Activated CD4-positive, alpha-beta T cell treated with anti-CD3 and anti-CD28 coated beads, Interleukin-10, Interleukin-2, amounts not matched to agents 100 ng/mL and 50 ng/mL, durations not matched to agents 16 hours and 8 hours (primary cell): Measurements from ENCODE around the gene DIRAS1.
"Not testable (repeated sequence)": the region's sequence is repeated elsewhere in the genome, so short reads cannot be mapped to it uniquely, and the experiment has no call there.

Experiments used
- DNase-seq: peaks from one replicate; pipeline ENCODE4 v3.0.0-alpha.2; 2020

Gene DIRAS1

DNA sequence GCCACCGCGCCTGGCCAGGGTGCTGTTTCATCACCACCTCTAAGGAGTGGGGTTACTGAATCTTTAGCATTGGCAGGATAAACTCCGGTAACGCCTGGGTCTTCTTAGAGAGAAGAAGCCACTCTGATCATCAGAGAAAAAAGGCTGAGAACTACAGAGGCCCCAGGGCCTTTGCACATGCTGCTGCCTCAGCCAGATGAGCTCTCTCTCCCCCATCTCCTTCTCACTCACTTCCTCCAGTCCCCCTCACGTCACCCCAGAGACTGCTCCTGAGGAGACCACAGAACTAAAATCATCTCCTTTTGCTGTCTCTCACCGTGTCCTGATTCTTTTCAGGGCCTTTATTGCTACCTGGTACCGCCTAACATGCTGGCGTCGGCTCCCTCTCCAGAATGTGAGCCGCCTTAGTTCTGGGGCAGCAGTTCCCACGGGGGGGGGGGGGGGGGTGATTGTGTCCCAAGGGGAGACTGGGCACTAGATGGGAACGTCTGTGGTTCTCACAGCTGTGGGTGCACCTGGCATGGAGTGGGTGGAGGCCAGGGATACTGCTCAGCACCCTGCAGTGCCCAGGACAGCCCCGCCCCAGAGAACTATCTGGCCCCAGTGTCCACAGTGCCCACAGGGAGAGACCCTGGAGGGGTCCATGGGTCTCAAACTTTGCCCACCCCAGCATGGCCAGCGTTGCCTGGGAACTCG, 5.1 kb upstream of the DIRAS1 start:
- DNase-seq, result no peak

GRCh38 chr19:2724148-2724557, 3.0 kb upstream of the DIRAS1 start:
- no peak for DNase-seq

GRCh38 chr19:2723747-2724146, 2.6 kb upstream of the DIRAS1 start:
- DNase-seq, result no peak

DNA sequence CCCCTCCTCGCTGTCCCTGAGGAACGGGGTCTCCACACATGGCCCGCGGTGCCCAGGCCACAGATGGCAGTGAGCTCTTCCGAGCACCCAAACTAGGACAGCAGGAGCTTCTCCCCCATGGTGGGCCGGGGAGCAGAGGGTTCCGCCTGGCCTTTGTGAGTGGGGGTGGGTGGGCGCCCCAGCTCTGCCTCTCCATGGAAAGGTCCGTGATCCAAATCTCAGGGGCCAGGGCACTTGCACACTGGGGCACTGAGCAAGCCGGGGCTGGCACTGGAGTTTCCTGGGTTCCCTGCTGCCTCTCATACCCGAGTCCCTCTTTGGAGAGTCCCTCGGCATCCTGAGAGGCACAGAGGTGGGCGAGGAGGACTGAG, 2.2 kb upstream of the DIRAS1 start:
- DNase-seq, result no peak

DNA sequence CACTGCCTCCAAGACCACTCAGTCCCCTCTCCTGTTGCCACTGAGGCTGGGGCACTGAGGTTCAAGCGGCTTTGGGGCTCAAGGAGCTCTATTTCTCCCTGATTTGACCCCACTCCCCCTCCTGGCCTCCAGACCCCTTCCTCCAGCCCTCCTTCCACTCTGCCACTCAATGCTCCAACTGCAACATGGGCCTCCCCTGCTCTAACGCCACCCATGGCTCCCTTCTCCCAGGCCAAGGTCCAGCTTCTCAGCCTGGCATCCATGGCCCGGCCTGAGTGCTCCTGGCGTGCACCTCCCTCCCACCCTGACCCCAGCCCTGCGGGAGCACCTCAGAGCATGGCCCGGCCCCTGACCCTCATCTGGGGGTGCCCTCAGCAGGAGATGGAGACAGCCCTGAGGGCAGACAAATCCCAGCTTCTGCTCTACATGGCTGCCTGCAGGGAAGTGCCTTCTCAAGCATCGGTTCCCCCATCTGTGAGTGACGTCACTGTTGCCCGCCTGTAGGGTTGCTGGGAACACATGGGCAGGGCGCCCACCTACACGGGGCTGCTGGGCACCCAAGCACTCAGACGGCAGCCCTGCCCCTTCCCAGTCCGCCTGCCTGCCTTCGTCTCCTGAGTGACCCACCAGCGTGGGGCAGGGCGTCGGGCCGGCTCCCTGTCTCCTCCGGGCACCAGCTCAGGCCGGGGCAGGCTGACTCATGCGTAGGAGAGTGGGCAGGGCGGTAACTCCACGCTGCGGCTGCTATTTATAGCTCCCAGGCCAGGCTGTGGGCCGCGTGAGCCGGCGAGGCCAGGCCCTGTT, 1.6 kb upstream of the DIRAS1 start:
- no peak for DNase-seq

GRCh38 chr19:2721570-2722540, 683 bp upstream of the DIRAS1 start:
- no peak for DNase-seq

DNA sequence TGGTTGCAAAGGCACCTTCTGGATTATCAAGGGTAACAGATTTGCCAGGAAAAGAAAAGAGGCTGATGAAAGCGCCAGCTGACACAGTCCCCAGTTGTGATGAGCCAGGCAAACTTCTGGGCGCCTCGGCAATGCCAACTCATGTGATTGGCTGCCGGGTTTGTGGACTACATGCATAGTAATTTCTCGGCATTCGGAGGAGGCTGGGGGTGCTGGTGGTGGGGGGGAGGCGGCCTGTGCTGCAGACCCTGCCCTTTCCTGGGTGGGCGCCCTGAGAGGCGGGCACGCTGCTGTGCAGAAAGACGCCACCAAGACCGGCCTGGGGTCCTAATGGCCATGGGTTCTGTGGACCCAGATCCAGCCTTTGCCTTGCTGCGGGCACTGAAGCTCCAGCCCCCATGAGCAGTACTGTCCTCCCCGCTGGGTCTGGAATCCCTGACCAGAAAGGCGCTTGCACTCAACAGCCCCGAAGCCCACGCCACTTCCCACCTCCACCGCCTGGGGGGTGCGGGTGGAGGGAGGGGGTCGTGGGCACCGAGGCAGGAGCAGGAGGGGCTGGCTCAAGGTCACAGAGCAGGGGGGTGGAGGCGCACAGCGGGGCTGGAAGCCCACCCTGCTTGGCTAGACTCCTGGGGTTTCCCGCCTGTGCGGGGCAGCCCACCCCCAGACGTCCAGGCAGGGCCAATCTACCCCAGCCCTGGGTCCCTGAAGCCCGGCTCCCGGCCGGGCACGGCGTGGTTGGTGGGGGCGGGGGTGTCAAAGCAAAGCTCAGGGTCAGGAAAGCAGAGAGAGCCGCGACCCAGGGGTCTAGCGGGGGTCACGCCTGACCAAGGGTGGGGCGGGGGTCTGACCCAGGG, 1.0 kb downstream of the DIRAS1 start:
- no peak for DNase-seq

- DNase-seq, result no peak
Measured at GRCh38 chr19:2719232-2719735, 1.9 kb downstream of the DIRAS1 start.

DNA sequence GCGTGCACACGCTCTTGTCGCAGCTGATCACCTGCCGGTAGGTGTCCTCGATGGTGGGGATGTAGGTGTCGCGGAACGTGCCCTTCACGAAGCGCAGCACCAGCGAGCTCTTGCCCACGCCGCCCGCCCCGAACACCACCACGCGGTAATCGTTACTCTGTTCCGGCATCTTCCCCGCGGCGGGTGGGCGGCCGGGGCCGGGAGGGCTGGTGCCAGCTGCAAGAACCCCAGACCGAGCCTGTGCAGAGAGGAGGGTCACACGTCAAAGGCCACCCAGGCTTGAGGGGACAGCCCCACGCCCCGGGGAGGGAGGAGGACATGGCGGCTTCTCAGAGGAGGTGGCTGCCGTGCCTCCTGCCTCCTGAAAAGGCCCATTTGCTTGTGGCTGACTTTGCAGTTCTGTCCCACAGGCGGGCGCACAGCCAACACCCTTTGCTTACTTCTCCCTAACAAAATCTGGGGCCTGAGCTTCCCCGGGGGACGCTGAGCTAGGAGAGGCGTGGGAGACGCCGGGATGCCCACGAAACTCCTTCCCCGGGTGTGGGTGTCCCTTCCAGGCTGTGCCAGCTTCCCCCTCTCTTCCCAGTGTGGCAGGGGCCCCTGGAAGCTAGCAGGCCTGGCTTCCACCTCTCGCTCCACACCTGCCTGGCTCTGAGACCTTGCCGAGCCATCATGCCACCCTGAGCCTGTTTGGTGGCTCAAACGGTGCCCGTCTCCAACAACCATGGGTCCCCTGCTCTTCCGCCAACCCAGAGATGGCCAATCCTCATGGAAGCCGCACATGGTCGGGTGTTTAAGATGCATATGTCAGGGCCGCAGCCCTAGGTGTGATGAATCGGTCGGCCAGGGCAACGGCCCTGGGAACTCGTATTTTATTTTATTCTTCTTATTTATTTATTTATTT, 3.3 kb downstream of the DIRAS1 start:
- DNase-seq, result no peak

- DNase-seq, result no peak
Measured at GRCh38 chr19:2716722-2717637, 4.2 kb downstream of the DIRAS1 start.

DNA sequence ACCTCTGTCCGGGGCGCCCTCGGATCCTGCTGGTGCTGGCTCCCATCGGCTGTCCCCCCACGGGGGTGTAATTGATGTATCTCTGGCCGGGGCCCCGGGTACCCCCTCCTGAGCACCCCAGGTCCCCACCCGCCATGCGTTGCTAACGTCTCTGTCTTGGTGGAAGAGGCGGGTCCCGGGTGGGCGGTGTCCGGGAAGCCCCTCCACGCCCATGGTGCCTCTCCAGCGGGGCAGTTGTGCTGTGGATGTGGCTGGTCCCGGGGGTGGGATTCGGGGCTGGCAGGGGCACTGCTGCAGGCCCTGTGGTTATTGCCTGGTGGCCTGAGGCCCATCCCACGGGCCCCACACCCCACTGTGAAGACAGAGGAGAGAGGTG, 4.9 kb downstream of the DIRAS1 start:
- no peak for DNase-seq

GRCh38 chr19:2715470-2716274, 5.5 kb downstream of the DIRAS1 start:
- no peak for DNase-seq

DNA sequence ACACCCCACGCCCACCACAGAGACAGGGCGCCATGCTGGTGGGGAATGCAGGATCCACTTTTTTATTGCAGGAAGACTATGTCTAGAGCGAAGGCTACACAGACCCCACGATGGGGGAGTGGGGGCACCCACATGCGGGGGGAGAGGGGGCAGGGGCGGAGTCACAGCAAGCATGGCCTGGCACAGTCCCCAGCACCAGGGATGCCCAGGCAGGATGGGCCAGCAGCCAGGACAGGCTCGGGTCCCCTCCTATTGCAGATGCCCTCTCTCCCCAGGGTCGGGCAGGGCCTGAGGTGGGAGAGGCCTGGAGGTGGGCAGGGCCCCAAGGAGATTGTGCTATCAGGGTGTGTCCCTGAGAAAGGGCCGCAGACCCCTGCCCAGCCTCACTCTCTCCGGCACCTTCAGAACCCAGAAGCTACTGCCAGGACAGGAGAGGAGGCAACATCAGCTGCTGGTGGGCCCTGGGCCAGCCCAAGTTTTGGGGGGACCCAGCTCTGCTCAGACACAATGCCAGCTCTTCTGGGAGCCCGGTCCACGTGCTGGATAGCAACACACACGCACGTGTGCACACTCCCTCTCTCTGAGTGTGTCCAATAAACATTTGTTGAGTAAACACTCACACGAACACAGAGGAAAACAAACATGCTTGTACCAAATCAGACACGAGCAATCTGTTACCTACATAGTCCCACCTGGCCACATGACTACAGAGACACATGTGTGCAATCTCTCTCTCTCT, 6.5 kb downstream of the DIRAS1 start:
- DNase-seq, result no peak

DNA sequence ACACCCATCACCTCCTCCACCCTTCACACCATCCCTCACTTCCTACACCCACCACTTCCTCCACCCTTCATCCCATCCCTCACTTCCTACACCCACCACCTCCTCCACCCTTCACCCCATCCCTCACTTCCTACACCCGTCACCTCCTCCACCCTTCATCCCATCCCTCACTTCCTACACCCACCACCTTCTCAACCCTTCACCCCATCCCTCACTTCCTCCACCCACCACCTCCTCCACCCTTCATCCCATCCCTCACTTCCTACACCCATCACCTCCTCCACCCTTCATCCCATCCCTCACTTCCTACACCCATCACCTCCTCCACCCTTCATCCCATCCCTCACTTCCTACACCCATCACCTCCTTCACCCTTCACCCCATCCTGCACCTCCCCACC, 7.1 kb downstream of the DIRAS1 start:
- DNase-seq, result not testable (repeated sequence)

DNA sequence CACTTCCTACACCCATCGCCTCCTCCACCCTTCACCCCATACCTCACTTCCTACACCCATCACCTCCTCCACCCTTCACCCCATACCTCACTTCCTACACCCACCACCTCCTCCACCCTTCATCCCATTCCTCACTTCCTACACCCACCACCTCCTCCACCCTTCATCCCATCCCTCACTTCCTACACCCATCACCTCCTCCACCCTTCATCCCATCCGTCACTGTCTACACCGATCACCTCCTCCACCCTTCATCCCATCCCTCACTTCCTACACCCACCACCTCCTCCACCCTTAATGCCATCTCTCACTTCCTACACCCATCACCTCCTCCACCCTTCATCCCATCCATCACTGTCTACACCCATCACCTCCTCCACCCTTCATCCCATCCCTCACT, 8.0 kb downstream of the DIRAS1 start:
- DNase-seq, result not testable (repeated sequence)

DNA sequence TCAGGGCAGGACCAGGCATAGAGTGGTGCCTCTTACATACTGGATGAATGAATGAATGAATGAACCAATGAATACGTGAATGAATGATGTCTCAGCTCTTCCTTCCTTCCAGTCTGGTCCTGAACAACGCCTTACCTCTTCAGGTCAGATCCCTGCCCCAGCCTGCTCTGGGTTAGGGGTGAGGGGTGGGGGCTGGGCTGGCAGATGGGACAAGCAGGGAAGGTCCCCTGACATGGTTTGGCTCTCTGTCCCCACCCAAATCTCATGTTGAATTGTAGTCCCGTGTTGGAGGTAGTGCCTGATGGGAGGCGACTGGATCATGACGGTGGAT, 9.3 kb downstream of the DIRAS1 start:
- DNase-seq, result no peak

GRCh38 chr19:2711172-2711874, 9.8 kb downstream of the DIRAS1 start:
- no peak for DNase-seq

GRCh38 chr19:2706251-2706650, 14.9 kb downstream of the DIRAS1 start:
- DNase-seq, result no peak
